Spleen (tissue), 7 donors: ENCODE data around the gene SH3GLB2.

ENCODE experiments used
- CTCF ChIP-seq, 11 experiments: fragments of 200-600 bp in 7 of 11; fragments of 450-650 bp in 4 of 11; sonication (generic) in 4 of 11; IDR thresholded peaks in 8 of 11; conservative IDR thresholded peaks in 3 of 11; 1 replicate in 7 of 11; 2 replicates in 4 of 11; pipeline versions ENCODE4 v1.4.0 to v1.8.0; 2016 to 2021; ENCODE audit warnings: antibody characterized with exemption in 11 of 11, inconsistent platforms in 4 of 11, mild to moderate bottlenecking in 1 of 11
- POLR2A ChIP-seq, 3 donors: fragments of 450-650 bp; IDR thresholded peaks; one replicate each; pipeline ENCODE4 v1.5.1; 2017; ENCODE audit warnings: antibody characterized with exemption in 3 of 3, mild to moderate bottlenecking in 1 of 3
- POLR2AphosphoS5 ChIP-seq, 3 donors: sonication (generic); formaldehyde crosslinking; IDR thresholded peaks; one replicate each; pipeline ENCODE4 v1.5.1; 2017; ENCODE audit warnings: antibody characterized with exemption in 3 of 3
- donor health status: DM: no; HTN: no; CAD: no; lungs with moderate emphysema.
- donor health status: DM: no; HTN: no; CAD: no.
- donor health status: DM: no; HTN: no; CAD: no.

- no peak for TF ChIP-seq CTCF (IDR thresholded peaks at IDR 0.05 in 8 of 11, conservative IDR thresholded peaks at IDR 0.05 in 3 of 11)
- TF ChIP-seq POLR2AphosphoS5 (IDR thresholded peaks at IDR 0.05) = no peak
- no peak for TF ChIP-seq POLR2A (IDR thresholded peaks at IDR 0.05)
These were observed 13.5 kb downstream of the SH3GLB2 start for GRCh38 chr9:129014608-129015007.
